C4-2B (cell line): ENCODE results near the gene SCFD2.

Source experiments
- H3K27ac ChIP-seq: fragments of 450-650 bp; 2 replicates; pipeline ENCODE4 v1.5.1; 2017
- ZFX ChIP-seq: fragments of 450-650 bp; IDR thresholded peaks from 2 replicates; pipeline ENCODE4 v1.6.1; 2017
- TF ChIP-seq, protein P1 (sequence below): fragments of 450-650 bp; conservative IDR thresholded peaks from 2 replicates; pipeline ENCODE4 v1.5.1; 2017; ENCODE audit warnings: mild to moderate bottlenecking

Gene SCFD2

DNA sequence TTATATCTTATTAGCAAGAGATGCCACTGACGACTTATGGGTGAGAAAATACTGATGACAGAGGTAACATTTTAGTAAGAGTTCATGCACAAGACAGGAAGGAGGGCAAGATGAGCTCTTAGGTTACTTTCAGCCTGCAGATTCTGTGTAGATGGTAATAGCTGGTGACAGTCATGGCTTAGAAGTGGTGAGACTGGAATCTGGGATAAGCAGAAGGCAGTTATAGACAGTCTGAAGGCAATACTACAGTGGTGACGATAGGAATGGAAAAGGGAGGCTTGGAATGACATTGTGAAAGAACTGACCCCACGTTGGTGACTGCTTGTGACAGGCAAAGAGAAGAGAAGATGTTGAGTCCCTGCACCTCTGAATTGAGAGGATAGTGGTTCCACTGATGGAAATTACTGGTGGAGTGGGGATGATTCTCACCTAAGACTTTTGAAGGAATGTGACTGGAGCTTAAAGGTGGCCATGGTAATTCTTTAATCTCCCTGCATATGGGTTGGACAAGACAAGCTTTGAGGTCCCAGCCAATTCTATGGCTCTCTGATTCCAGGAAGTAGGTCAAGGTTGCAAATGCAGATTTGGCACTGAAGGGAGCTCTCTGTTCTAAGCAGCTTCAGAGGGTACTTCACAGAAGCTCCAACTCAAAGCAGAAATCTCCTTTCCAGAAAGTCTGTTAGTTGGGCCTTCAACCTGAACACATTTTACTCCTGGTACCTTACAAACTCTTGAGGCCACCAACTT is 404.0 kb downstream of the SCFD2 start:
- TF ChIP-seq, protein P1, sequence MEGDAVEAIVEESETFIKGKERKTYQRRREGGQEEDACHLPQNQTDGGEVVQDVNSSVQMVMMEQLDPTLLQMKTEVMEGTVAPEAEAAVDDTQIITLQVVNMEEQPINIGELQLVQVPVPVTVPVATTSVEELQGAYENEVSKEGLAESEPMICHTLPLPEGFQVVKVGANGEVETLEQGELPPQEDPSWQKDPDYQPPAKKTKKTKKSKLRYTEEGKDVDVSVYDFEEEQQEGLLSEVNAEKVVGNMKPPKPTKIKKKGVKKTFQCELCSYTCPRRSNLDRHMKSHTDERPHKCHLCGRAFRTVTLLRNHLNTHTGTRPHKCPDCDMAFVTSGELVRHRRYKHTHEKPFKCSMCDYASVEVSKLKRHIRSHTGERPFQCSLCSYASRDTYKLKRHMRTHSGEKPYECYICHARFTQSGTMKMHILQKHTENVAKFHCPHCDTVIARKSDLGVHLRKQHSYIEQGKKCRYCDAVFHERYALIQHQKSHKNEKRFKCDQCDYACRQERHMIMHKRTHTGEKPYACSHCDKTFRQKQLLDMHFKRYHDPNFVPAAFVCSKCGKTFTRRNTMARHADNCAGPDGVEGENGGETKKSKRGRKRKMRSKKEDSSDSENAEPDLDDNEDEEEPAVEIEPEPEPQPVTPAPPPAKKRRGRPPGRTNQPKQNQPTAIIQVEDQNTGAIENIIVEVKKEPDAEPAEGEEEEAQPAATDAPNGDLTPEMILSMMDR, result no peak
- no peak for TF ChIP-seq ZFX
- no peak overlapping the region for H3K27ac ChIP-seq

DNA sequence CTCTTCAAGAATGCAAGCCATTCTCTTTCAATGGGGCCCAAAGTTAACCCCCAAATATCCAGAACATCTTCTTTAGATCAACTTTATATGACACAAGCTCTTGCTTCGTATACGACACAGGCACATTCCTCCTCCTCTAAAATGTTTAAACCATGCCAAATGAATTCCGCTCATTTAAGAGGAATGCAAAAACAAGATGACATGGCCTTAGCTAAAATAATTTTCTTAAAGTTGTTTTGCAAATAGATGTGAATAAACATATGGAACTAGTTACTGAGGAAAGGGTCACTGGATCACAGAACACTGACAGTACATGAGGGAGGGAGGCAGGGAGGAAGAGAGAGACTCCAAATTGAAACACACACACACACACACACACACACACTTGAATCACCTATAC is 406.3 kb downstream of the SCFD2 start:
- H3K27ac ChIP-seq, result no peak overlapping the region
- no peak for TF ChIP-seq ZFX
- TF ChIP-seq, protein P1, result no peak

DNA sequence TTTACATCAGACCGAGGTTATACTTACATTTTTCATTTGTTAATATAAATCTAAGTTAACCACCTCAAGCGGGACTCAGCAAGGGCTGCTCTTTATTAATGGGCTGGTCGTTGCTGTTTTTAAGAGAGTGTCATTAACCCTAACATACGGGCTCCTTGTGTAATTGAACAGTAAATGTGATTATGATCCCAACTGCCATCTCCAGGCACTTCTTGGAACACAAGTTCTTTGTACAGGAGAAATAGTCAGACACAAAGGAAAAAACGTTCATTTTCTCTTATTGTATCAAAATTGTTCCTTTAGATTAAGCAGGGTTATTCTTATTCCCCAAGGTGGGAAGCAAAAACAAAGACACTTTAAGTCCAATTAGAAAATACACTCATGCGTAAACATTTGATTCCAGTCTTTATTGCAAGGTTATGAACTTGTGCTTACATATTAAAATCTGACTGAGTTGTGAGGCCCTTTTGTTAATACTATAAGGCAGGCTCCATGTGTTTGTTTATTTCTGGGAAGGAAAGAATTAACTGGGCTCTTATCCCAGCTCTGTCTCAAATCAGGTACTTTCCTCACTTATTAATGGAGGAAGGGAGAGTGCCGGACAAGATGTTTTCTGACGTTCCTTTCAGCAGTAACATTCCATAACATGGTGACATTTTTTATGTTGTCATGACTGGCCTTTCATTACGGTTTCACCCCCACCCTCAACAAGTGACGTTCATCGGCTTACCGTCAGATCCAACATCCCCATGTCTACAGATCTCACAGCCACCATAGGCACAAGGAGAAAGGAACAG is 407.8 kb downstream of the SCFD2 start:
- H3K27ac ChIP-seq, result no peak overlapping the region
- no peak for TF ChIP-seq ZFX
- TF ChIP-seq, protein P1, result no peak

DNA sequence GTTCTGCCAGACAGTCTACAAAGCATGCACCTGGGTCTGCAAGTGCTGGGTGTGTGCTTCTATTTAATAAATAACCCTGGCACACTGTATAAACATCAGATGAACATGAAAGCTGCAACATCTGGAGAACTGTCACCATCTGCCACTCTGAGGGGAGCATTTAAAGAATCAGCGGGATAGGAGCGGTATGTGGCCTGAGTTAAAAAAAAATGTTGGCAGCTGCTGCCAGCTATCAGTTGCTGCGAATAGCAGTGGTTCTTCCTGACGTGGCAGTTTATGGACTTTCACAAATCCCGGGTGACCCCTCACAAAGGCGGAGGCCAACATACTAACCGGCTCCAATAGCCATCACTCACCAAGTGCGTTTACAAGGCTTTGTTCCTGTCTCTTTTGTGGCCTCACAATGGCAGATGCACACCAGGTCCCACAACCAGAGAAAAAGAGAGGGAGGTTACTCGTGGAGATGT is 408.6 kb downstream of the SCFD2 start:
- TF ChIP-seq ZFX, result no peak
- TF ChIP-seq, protein P1, result no peak
- no peak overlapping the region for H3K27ac ChIP-seq

DNA sequence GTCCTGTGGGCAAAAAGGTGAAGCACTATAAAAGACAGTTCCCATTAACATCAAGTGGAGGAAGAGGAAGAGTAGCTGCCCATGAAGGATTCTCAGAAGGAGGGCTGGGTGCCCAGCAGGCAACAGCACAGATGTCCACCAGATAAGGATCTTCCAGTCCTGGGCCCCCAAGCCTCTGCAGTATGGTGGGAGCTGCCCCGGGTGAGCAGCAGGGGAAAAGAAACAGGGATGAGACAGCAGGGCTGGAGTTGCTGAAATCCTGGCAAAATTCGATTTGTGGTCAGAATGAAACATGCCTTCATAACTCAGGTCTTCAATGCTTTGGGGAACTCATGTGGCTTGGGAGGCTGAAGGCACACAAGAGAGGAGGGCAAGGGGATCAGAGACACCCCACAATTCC is 409.2 kb downstream of the SCFD2 start:
- TF ChIP-seq, protein P1, result no peak
- no peak for TF ChIP-seq ZFX
- H3K27ac ChIP-seq, result no peak overlapping the region

DNA sequence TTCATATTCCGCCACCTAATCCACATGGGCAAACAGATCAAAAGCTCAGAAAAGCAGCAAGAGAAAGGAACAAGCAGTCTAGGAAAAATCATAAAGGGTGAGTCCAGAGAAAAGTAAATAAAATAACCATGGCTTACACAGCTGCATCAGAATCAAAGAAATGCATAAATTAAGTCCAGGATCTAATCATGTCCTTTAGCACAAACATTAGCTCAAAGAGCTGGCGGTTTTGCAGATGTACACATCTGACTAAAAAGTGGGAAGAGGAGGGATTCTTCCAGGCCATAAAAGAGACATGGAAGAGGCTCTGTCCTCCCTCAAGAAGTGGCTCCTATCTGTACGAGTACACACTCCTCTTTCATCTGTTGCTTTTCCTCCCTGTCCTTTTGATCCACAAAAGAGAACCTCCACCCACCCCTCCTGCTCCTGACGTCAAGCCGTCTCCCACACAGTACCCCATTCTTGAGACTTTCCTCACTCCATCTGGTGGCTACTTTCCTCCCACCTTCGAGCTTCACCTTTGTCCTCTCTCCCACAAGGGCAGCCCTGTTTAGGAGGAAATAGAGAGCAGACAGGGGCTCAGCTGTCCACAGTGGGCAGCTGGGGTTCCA is 411.2 kb downstream of the SCFD2 start:
- TF ChIP-seq, protein P1, result no peak
- TF ChIP-seq ZFX, result no peak
- H3K27ac ChIP-seq, result no peak overlapping the region

DNA sequence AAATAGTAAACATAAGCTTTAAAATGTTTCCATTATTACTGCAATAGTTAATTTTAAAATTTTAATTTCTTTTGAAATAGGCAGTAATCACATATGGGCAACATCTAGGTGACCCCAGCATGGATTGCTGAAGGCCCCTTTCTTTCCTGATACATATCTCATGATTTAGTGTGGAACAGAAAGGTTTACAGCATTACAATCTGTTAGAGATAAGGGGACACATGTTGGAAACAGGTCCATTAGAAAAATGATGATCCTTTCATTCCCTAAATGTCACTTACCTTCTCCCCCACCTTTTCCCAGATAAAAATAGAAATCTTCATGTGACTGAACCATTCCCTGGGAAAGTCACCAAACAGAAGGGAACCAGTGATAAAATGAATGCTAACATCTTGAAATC is 413.3 kb downstream of the SCFD2 start:
- no peak overlapping the region for H3K27ac ChIP-seq
- no peak for TF ChIP-seq ZFX
- TF ChIP-seq, protein P1, result no peak
